HPDE6-E6E7 (cell line): ENCODE data around the gene P2RX5.

Source experiments
- DNase-seq: peaks from one replicate; pipeline ENCODE4 v3.0.0; 2011; ENCODE audit warnings: missing footprints; ENCODE audit errors: extremely low spot score

P2RX5 gene

DNA sequence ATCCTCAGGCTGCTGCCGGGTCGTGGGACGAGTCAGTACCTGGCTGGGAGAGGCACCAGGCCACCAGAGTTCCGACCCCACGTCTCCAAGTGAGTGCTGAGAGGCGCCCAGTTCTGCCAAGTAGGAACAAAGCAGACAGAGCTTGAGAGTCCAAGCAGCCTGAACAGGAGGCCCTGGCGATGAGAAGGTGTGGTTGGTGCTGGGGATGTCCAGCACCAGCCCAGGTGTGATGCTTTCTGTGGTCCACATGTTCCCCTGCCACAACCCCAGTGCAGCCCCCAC lies 38.4 kb downstream of the P2RX5 start:
- no peak for DNase-seq

DNA sequence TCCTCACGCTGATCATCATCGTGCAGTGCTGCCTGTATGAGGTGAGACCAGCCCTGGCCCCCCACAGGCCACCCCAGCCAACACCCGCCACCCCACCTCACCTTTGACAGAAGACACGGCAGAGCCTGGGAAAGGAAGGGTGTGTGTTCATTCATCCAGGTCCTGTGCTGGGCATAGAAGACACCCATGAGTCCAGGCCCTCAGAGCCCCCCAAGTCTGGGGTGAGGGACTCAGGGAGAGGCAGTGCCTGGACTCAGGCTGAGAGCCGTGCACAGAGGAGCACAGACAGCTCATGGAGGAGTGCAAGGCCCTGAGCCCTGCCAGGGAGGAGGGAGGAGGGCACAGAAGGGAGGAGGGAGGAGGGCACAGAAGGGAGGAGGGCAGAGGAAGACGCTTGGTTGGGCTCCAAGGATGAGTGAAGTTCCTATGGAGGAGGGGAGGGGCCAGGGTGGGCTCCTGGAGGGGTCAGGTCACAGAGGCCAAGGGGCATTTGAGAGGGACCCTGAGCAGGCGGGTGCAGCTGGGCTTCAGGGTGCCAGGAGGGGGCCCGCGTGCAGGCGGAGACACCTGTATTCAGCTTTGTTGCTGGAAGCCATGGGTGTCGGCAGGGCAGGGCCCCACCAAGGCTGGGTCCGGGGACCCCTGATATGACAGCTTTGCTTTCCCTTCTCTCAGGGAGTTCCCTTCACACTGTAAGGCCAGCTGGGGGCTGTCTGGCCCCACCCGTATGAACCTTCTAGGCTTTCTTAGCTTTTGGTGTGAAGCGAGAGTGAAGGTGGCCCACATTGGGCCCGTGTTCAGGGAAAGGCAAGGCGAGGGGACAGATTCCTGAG lies 39.0 kb downstream of the P2RX5 start:
- DNase-seq = no peak

DNA sequence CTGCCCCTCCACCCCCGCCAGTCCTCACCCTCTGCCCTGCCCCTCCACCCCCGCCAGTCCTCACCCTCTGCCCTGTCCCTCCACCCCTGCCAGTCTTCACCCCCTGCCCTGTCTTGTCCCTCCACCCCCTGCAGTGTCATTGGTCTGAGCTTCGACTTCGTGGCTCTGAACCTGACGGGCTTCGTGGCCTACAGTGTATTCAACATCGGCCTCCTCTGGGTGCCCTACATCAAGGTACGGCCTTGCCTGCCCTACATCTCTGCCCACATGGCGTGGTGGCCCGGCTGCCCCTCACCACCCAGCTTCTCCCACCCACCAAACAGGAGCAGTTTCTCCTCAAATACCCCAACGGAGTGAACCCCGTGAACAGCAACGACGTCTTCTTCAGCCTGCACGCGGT lies 39.6 kb downstream of the P2RX5 start:
- no peak for DNase-seq

DNA sequence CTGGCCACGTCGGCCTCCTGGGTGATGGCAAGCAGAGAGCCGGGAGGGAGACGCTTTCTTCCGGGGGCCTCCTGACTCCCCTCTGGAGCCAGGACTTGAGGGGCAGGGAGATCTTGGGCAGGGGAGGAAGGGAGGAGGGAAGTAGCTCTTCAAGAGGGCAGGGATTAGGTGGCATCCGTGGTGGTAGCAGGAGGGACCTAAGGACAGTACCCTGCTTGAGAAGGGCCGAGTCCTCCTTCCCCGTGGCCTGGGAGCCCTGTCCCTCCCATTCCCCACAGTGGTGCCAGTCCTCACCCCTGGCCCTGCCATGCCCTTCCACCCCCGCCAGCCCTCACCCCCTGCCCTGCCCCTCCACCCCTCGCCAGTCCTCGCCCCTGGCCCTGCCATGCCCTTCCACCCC lies 40.2 kb downstream of the P2RX5 start:
- no peak for DNase-seq

DNA sequence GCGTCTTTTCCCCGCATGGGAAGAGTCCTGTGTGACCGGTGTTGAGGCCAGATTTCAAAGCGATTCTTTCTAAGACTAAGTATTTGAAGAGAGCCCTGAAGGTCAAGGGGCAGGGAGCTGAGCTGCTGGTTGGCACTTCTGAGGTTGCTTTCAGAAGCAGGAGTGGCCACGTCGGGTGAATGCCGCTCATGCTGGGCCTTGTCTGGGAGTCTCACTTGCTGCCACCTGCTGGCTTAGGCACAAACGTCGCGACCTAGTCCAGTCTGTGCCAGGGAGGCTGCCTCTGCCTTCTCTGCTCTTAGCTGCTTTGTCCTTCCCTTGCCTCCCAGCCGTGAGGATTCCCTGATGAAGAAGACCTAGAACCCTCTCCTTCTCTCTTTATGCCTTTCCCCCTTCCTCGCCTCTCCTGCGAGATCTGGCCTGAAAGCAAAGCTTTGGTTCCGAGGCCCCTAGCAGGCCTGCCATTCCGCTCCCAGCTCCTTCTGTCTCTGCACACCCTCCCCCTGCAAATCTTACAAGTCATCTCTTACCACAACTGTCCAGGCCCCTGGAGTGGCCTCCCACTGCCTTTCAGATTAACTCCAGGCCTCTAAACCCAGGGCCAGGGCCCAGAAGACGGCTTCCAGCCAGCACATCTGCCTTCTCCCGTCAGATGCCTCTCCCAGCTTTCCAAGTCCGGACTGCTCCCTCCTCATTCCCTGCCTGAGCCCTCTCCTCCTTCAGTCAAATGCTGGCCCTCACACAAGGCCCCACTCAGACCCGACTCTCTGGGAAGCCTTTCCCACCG lies 48.0 kb downstream of the P2RX5 start:
- DNase-seq = no peak

DNA sequence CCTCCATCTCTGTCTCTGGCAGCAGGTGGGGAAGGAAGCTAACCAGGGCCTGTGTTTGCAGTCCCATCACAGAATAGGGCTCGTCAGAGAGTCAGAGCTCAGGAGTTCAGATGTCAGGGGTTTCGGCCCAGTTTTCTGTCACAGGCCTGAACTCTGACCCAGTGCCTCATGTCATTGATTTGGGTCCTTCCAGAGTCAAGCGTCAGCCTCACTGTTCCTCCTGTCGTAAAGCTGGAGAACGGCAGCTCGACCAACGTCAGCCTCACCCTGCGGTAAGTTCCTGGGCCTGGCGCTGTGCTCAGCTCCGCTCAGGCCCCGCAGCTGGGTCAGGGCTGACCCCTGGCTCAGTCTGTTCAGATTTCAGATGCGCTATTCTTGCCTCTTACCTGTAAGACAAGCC lies 48.7 kb downstream of the P2RX5 start:
- DNase-seq = no peak

DNA sequence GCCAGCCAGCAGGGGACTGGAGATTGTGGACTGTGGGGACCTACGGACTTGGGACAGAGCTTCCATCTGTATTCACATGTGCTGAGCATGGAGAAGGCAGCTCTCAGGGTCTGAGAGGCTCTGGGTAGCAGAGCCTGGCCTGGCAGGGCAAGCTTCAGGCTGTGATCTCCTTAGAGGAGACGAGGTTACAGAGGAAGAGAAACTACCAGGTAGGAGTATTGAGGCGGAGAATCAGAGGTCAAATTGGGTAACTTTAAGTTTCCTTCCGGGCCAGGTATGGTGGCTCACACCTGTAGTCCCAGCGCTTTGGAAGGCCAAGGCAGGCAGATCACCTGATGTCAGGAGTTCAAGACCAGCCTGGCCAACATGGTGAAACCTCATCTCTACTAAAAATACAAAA lies 50.6 kb downstream of the P2RX5 start:
- no peak for DNase-seq

DNA sequence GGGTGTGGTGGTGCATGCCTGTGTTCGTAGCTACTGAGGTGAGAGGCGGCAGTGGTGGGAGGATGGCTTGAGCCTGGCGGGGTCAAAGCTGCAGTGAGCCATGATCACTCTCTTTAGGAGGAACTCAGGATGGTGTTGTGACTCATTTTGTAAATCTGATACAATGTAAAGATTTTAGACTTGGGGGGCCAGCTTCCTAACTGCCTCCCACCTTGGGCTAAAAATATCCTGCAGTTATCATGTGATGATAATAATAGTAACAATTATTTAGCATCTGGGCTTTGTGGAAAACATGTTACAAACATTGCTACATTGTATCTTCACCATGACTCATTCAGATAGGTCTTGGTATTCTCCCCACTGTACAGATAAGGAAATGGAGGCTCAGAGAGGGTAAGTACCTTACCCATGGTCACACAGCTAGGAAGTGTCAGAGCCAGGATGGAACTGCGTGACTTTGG lies 52.0 kb downstream of the P2RX5 start:
- DNase-seq = no peak

DNA sequence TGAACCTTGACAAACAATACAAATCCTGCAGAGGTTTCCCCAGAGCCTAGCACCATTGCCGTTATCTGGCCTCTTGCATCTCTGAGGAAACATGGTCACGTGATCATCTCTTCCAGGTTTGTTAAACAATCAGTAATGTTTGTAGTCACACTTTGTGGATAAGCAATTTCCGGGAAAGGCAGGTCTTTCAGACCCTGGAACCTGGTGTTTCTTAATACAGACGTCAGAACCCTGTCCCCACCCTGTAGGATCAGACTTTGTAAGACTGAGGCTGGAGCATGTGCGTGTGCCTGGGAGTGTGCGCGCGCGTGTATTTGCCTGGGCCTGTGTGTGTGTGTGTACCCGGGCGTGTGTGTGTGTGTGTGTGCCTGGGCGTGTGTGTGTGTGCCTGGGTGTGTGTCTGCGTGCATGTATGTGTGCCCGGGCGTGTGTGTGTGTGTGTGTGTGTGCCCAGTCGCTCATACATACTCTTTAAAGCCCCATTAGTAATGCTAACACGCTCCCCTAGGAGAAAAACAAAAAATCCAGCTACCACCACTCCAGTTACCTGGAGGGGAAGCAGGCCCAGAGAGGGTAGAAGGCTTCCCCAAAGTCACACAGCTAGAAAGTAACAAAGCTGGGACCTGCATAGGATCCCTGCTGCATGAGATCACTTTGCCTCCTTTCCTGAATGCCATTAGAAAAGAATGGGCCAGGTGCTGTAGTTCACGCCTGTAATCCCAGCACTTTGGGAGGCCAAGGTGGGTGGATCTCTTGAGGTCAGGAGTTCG lies 54.1 kb downstream of the P2RX5 start:
- DNase-seq = no peak

DNA sequence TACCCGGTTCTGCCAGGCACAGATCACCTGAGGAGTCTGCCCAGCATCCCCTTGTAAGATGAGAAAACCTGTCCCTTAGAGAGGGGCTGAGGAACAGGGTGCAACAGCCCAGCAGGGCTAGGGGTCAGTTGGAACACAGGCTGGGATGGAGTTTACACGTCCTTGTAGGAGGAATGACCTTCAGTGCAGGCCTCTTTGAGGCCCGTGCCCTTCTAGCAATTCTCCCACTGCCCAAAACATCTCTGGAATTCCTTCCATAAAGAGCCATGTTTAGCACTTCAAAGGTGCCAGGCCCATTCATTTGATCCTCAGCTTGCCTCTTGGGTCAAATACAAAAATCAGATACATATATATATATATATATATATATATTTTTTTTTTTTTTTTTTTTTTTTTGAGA lies 54.9 kb downstream of the P2RX5 start:
- no peak for DNase-seq

DNA sequence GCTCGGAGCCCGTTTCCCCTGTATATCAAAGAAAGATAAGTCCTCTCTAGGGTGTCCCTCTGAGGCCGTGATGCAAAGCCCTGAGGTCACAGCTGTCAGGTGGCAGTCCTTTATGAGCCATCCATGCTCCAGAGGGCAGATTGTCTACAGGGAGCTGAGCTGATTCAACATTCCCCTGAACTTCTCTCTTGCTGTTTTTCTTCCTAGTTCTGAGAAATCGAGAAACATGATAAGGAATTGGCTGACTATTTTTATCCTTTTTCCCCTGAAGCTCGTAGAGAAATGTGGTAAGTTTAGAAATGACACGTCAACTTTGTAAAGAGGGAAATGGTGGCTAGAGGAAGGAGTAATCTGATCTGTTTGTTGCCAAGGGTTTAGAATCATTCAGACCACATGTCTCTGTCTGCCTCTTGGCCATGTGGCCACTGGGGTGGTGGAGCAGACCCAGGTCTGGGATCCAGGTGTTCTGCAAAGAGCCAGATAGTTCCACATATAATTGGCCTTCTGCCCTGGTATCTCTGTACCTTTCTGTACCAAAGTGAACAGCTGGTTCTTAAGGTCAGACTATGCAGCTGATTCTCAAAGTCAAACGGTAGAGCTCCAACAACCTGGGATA lies 55.9 kb downstream of the P2RX5 start:
- no peak for DNase-seq

DNA sequence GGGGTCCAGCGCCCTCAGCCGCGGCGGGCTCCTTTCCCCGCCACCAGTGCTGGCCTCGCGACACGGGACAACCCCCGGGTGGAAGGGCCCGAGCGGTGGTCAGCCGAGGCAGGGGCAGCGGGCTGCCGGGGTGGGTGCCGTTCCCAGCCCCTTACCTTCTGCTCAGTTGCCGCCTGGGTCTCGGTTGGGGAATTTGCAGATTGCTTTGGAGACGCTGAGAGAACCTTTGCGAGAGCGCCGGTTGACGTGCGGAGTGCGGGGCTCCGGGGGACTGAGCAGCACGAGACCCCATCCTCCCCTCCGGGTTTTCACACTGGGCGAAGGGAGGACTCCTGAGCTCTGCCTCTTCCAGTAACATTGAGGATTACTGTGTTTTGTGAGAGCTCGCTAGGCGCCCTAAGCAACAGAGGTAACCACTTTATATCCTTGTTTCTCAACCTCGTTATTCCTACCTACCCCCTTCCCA lies 59.0 kb downstream of the P2RX5 start:
- DNase-seq = no peak

DNA sequence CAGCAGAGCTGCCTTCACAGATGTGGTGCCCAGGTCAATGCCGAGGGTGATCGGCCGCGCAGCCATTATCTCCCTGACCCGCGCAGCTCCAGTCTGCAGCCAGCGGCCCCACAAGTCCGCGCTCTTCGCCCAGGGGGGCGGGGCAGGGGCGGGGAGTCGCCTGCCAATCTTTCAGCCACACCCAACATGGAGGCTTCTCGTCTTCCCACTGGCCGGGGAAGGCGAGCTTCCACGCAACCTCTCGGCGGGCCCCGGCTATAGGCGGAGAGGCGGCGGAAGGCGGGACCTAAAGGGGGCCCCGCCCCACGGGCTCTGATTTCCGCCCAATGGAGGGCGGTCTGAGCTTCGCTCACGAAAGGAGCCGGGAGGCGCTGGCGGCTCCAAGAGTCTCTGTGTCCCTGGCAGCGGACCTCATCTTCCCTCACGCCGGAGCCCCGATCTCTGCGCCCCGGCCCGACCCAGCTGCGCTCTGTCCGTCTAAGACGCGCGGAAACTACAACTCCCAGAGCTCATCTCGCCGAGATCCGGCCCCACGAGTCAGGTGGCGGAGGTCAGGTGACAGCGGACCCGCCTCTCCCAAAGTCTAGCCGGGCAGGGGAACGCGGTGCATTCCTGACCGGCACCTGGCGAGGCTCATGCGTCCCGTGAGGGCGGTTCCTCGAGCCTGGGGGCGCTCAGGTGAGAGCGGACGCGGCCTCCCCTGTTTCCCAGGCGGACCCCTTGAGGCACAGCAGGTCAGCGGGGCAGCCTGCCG lies 59.6 kb downstream of the P2RX5 start, which contains the start of the genes CTNS and SHPK:
Gene CTNS, plus strand, starts transcription at position 607 of the 754 bp plus-strand sequence. CDS start 3,447 bp downstream, outside the sequence.
Gene SHPK, minus strand, starts transcription at position 97 of the 754 bp plus-strand sequence. Its CDS starts 31 bp downstream, at position 66.
- DNase-seq = peak; percentile 98

DNA sequence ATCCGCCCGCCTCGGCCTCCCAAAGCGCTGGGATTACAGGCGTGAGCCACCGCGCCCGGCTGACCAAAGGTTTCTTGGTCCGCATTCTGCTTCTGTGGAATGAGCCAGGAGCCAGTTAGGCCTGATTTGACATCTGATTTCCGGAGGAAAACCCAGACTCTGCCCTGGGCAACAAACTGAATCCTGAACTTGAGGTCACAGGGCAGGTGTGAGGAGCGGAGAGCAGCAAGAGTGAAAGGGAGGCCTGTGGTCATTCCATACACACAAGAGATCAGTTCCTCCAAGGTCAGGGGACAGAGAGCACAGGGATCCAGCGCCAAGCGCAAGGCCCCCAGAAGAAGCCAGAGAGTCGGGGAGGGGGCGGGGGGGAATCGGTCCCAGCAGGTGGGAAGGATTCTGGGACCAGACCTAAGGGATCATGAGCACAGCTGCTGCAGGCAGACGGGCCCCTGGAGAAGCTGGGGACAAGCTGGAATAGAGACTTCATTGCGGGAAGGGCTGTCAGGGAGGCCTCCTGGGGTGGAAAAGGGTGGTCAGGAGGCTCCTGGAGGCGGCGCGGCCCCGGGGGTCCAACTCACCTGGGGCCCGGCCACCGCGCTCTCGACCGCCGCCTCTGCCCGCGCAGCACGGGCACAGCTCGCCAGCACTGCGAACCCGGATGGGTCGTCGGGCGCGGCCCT lies 60.3 kb downstream of the P2RX5 start:
- DNase-seq = no peak

DNA sequence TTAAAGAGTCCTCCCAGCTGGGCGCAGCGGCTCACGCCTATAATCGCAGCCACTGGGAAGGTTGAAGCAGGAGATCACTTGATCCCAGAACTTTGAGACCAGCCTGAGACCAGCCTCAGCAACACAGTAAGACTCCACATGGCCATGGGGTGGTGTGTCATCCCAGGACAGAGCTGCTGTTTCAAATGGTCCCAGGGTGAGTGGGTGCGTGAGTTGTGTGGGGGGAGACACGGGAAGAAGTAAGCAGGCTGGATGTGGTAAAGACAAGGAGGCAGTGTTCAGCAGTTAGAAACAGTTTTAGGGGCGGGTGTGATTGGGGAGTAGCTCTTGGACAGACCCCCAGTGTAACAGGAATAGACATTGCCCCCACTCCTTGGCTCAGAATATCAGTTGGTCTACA lies 63.7 kb downstream of the P2RX5 start:
- no peak for DNase-seq

DNA sequence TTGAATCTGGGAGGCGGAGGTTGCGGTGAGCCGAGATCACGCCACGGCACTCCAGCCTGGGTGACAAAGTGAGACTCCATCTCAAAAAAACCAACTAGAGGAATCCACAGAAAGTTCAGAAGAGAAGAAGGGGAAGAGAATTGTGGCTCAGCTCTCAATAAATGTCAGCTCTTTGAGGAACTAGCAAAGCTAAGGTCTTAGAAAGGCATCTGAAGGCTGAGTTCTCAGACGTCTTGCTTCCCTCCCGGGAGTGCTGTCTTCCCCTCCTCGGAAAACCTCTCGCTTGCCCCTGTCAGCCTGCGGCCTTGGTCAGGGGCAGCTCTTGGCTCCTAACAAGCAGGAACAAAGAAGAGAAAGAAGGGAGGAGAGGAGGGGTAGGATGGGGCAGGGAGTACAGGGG lies 65.2 kb downstream of the P2RX5 start:
- no peak for DNase-seq

DNA sequence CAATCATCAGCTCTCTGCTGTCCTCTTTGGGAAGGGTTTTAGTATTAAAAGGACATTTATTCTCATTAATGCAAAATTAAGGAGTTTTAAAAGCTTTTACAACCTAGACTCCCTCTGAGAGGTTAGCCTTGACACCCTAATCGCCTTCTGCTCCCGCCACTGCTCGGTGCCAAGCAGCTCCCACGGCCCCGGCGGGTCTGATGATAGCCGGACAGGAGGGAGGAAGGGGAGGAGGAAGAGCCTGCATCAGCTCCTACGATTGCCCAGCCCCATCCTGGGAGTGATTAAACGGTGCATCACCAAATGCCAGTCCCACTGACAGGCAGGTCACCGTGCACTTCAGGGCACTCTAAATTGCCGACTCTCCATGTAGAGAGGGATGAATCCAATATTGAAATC lies 68.2 kb downstream of the P2RX5 start:
- DNase-seq = no peak

DNA sequence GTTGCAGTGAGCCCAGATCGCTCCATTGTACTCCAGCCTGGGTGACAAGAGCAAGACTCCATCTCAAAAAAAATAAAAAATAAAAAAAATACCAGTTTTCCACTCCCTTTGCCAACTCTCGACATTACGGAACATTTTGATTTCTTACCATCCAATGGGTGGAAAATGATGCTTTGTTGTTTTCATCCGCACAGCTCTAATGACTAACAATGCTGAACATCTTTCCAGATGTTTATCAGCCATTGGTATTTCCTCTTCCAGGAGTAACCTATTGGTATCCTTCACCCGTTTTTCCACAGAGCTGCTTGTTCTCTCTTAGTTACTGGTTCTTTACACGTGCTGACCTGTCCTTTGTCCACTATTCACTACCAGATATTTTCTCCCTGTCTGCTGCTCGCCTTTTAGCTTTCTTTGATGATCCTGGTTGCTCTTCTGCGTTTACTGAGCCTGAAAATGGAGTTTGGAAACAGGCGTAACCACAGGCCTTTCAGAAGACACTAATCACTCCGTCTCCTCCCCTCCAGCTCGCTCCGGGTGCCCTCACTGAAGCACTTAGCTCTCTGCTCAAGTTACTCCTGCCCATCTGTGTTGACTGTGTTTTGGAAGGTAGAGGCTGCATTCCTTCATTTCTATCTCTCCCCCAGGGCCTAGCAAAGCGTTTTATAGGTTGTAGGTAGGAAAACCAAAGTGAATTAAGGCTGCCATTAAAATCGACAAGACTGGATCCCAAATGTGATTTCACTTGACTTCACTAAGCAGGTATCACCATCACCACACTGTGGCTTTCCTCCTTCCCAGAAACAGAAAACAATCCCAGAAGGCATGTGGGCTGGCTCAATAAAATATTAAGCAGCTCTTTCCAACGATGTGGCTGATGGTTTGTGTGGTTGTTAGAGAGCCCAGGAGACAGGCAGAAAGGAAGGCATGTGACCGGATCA lies 68.9 kb downstream of the P2RX5 start:
- DNase-seq = no peak
